ENCODE results near the gene GNPTAB. TPM values are rescaled to one million over a fixed set of nuclear protein-coding genes. Genes with fewer than 3 reads are reported as not detected.

The GNPTAB gene
- total and polyA plus RNA-seq, 2 of the 13 experiments (the other 11 are each of a cell fraction or from before 2014, with no cell fraction given), result 13.6 to 19.4 TPM

DNA sequence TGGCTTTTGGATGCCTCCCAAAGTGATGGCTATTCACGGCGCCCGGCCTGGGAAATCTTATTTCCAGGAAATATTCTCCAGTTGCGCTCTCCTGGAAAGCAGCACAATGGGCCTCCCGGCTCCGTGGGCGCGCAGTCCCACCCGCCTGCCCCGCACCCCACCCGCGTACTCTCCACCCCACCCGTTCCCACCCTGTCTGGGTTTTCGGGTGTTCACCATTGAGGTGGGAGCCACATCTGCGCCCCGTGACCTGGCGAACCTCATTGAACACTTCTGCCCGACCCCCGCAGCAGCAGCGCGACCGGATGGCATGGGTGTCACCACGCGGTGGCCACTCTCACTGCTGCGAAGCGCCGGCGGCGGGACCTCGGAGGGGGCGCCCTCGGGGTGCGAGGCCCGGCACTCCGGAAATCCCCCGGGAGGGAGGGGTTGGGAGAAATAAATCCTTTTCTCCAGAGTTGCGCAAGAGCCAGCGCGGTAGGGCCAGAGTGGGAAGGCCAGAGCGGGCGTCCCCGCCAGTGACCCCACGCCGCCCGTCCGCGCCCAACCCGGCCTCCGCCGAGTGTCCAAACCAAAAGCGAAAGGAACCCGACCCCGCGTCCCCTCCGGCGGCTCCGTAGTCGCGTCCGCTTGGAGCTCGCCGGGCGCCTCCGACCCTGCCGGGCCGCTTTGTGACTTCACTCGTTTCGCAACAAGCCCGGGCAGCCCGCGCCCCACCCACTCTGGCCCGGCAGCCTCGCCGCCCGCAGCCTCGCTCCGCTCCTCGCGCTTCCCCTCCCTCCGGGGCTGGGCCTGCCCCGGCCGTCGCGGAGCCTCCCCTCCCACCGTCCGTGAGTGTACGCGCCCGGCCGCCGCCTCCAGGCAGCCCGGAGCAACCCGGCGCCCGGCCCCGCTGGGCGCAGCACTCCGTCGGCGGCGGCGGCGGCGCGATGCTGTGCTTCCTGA lies 46.4 kb upstream of the GNPTAB start, which contains the start of gene DRAM1 (continued):
- TF ChIP-seq MYNN (CRISPR knock-in tag; IDR thresholded peaks at IDR 0.05; ENCODE audit: low read depth) (no peak), ZNF44 (CRISPR knock-in tag; IDR thresholded peaks at IDR 0.05) (no peak), TBX3 (IDR thresholded peaks at IDR 0.05; ENCODE audit: borderline replicate concordance) (no peak), MAFK (conservative IDR thresholded peaks at IDR 0.05 in 1 of 2, IDR thresholded peaks at IDR 0.05 in 1 of 2; ENCODE audit: low read length in 2 of 2) (no peak), CREB1 (IDR thresholded peaks at IDR 0.05) (no peak), CREB1 (CRISPR knock-in tag; IDR thresholded peaks at IDR 0.05) (no peak; the same call in 1 of the 2 replicates), KLF13 (CRISPR knock-in tag; IDR thresholded peaks at IDR 0.05) (no peak), NFRKB (IDR thresholded peaks at IDR 0.05) (no peak), ZNF629 (CRISPR knock-in tag; conservative IDR thresholded peaks at IDR 0.05) (no peak), ZNF235 (CRISPR knock-in tag; IDR thresholded peaks at IDR 0.05; ENCODE audit: borderline replicate concordance) (peak; percentile 31; the same call in 1 of the 2 replicates), ZNF260 (CRISPR knock-in tag; IDR thresholded peaks at IDR 0.05; ENCODE audit: borderline replicate concordance, low read depth) (no peak), RAD51 (IDR thresholded peaks at IDR 0.05; ENCODE audit: borderline replicate concordance) (no peak), ZNF891 (CRISPR knock-in tag; IDR thresholded peaks at IDR 0.05) (no peak; the same call in 1 of the 2 replicates), HOXA9 (CRISPR knock-in tag; IDR thresholded peaks at IDR 0.05; ENCODE audit: borderline replicate concordance) (peak; percentile 54; the same call in 1 of the 2 replicates), ZNF747 (CRISPR knock-in tag; IDR thresholded peaks at IDR 0.05; ENCODE audit: borderline replicate concordance) (peak; percentile 73), MED8 (CRISPR knock-in tag; IDR thresholded peaks at IDR 0.05; ENCODE audit: insufficient replicate concordance) (no peak), GATA4 (IDR thresholded peaks at IDR 0.05; ENCODE audit: borderline replicate concordance, low read depth) (0 out of 2 replicates have a peak, but pooled peaks have one; percentile 46), TAF15 (IDR thresholded peaks at IDR 0.05; ENCODE audit: low read depth, low read length, poor library complexity, severe bottlenecking) (no peak), ZNF577 (CRISPR knock-in tag; IDR thresholded peaks at IDR 0.05; ENCODE audit: borderline replicate concordance, low read depth) (no peak), MAFF (IDR thresholded peaks at IDR 0.05; ENCODE audit: low read depth, low read length) (no peak), ZNF83 (CRISPR knock-in tag; IDR thresholded peaks at IDR 0.05; ENCODE audit: borderline replicate concordance) (peak; percentile 32; the same call in 1 of the 2 replicates), ATRX (CRISPR knock-in tag; IDR thresholded peaks at IDR 0.05; ENCODE audit: borderline replicate concordance) (no peak)
- TF ChIP-seq, protein P1, sequence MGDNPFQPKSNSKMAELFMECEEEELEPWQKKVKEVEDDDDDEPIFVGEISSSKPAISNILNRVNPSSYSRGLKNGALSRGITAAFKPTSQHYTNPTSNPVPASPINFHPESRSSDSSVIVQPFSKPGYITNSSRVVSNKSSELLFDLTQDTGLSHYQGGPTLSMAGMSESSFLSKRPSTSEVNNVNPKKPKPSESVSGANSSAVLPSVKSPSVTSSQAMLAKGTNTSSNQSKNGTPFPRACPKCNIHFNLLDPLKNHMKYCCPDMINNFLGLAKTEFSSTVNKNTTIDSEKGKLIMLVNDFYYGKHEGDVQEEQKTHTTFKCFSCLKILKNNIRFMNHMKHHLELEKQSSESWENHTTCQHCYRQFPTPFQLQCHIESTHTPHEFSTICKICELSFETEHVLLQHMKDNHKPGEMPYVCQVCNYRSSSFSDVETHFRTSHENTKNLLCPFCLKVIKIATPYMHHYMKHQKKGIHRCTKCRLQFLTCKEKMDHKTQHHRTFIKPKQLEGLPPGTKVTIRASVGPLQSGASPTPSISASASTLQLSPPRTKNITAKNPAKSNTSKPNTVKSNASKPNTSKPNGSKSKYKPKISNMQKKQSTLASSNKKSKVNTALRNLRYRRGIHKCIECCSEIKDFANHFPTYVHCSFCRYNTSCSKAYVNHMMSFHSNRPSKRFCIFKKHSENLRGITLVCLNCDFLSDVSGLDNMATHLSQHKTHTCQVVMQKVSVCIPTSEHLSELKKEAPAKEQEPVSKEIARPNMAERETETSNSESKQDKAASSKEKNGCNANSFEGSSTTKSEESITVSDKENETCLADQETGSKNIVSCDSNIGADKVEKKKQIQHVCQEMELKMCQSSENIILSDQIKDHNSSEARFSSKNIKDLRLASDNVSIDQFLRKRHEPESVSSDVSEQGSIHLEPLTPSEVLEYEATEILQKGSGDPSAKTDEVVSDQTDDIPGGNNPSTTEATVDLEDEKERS (CRISPR knock-in tag; IDR thresholded peaks at IDR 0.05), result peak; percentile 67; the same call in 1 of the 2 replicates
- TF ChIP-seq, protein P2, sequence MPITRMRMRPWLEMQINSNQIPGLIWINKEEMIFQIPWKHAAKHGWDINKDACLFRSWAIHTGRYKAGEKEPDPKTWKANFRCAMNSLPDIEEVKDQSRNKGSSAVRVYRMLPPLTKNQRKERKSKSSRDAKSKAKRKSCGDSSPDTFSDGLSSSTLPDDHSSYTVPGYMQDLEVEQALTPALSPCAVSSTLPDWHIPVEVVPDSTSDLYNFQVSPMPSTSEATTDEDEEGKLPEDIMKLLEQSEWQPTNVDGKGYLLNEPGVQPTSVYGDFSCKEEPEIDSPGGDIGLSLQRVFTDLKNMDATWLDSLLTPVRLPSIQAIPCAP (CRISPR knock-in tag; IDR thresholded peaks at IDR 0.05; ENCODE audit: low read depth), result peak; percentile 86; the same call in 1 of the 2 replicates
- TF ChIP-seq, protein P3, sequence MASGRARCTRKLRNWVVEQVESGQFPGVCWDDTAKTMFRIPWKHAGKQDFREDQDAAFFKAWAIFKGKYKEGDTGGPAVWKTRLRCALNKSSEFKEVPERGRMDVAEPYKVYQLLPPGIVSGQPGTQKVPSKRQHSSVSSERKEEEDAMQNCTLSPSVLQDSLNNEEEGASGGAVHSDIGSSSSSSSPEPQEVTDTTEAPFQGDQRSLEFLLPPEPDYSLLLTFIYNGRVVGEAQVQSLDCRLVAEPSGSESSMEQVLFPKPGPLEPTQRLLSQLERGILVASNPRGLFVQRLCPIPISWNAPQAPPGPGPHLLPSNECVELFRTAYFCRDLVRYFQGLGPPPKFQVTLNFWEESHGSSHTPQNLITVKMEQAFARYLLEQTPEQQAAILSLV (CRISPR knock-in tag; IDR thresholded peaks at IDR 0.05; ENCODE audit: borderline replicate concordance), result peak; percentile 88; the same call in 1 of the 2 replicates
